HEK293 (cell line): ENCODE results near the gene PEAK3.
A peak's percentile ranks its signal among the peaks of the same experiment; 100 is the strongest.

ENCODE experiments used
- CTCF ChIA-PET: fragments of 350-600 bp; formaldehyde crosslinking; extraction: SDS; loops from one replicate; lab custom pipeline; 2021; ENCODE audit warnings: antibody characterized with exemption; lab: Yijun Ruan, JAX
- POLR2A ChIA-PET: fragments of 300-600 bp; formaldehyde crosslinking; extraction: SDS; loops from one replicate; lab custom pipeline; 2020; ENCODE audit warnings: antibody characterized with exemption, inconsistent platforms; lab: Yijun Ruan, JAX
- H3K27ac ChIP-seq: fragments of 200-500 bp; sonication (Bioruptor generic); 2 replicates; pipeline ENCODE4 v1.5.1; 2014; ENCODE audit warnings: low read depth, low read length, control low read depth, inconsistent platforms; ENCODE audit errors: extremely low read depth
- H3K36me3 ChIP-seq, 2 experiments: fragments of 200-500 bp in 1 of 2; sonication (Bioruptor generic) in 1 of 2; 1 replicate in 1 of 2; 2 replicates in 1 of 2; pipeline ENCODE4 v1.5.1; 2014 to 2017; ENCODE audit warnings: inconsistent platforms in 2 of 2, low read length in 2 of 2; ENCODE audit not compliant: control insufficient read depth in 2 of 2, insufficient read depth in 1 of 2
- H3K4me1 ChIP-seq: fragments of 200-500 bp; sonication (Bioruptor generic); 2 replicates; pipeline ENCODE4 v1.5.1; 2014; ENCODE audit warnings: mild to moderate bottlenecking, low read length, inconsistent platforms; ENCODE audit not compliant: control insufficient read depth, insufficient read depth
- H3K4me3 ChIP-seq: 2 replicates; pipeline ENCODE4 v1.5.1; 2011; ENCODE audit warnings: low read depth, mild to moderate bottlenecking, control low read depth, low read length, moderate library complexity
- H3K9me3 ChIP-seq: fragments of 200-500 bp; sonication (Bioruptor generic); 2 replicates; pipeline ENCODE4 v1.5.1; 2014; ENCODE audit warnings: low read depth, low read length, inconsistent platforms; ENCODE audit not compliant: control insufficient read depth, insufficient read depth
- GLIS1 ChIP-seq: fragments of 450-650 bp; formaldehyde crosslinking; IDR thresholded peaks from 2 replicates; pipeline ENCODE4 v1.5.1; 2016; ENCODE audit warnings: missing biosample characterization, missing genetic modification characterization
- HOXC10 ChIP-seq: sonication (generic); formaldehyde crosslinking; IDR thresholded peaks from 2 replicates; pipeline ENCODE4 v1.8.1; 2023; ENCODE audit warnings: mild to moderate bottlenecking, missing genetic modification reagents
- SCRT1 ChIP-seq: fragments of 450-650 bp; formaldehyde crosslinking; IDR thresholded peaks from 2 replicates; pipeline ENCODE4 v1.5.1; 2016; ENCODE audit warnings: missing biosample characterization, missing genetic modification characterization, borderline replicate concordance
- ZBTB10 ChIP-seq: fragments of 450-650 bp; formaldehyde crosslinking; IDR thresholded peaks from 2 replicates; pipeline ENCODE4 v1.5.1; 2016; ENCODE audit warnings: missing biosample characterization, missing genetic modification characterization
- ZBTB11 ChIP-seq: fragments of 450-650 bp; formaldehyde crosslinking; conservative IDR thresholded peaks from 2 replicates; pipeline ENCODE4 v1.5.1; 2016; ENCODE audit warnings: low read depth, missing biosample characterization, missing genetic modification characterization
- ZFP37 ChIP-seq: fragments of 450-650 bp; formaldehyde crosslinking; IDR thresholded peaks from 2 replicates; pipeline ENCODE4 v1.5.1; 2016; ENCODE audit warnings: missing biosample characterization, missing genetic modification characterization
- ZNF10 ChIP-seq: fragments of 450-650 bp; formaldehyde crosslinking; IDR thresholded peaks from 2 replicates; pipeline ENCODE4 v1.5.1; 2017; ENCODE audit warnings: missing biosample characterization, missing genetic modification characterization
- ZNF146 ChIP-seq: fragments of 450-650 bp; formaldehyde crosslinking; IDR thresholded peaks from 2 replicates; pipeline ENCODE4 v1.5.1; 2016; ENCODE audit warnings: missing biosample characterization, missing genetic modification characterization
- ZNF148 ChIP-seq: fragments of 450-650 bp; formaldehyde crosslinking; IDR thresholded peaks from 2 replicates; pipeline ENCODE4 v1.5.0; 2017; ENCODE audit warnings: missing biosample characterization, missing genetic modification characterization, borderline replicate concordance
- ZNF169 ChIP-seq: fragments of 450-650 bp; formaldehyde crosslinking; IDR thresholded peaks from 2 replicates; pipeline ENCODE4 v1.5.1; 2016; ENCODE audit warnings: missing biosample characterization, missing genetic modification characterization
- ZNF324 ChIP-seq: fragments of 450-650 bp; formaldehyde crosslinking; IDR thresholded peaks from 2 replicates; pipeline ENCODE4 v1.5.1; 2016; ENCODE audit warnings: missing biosample characterization, missing genetic modification characterization
- ZNF449 ChIP-seq: fragments of 450-650 bp; formaldehyde crosslinking; IDR thresholded peaks from 2 replicates; pipeline ENCODE4 v1.5.1; 2017; ENCODE audit warnings: missing biosample characterization, mild to moderate bottlenecking, missing genetic modification characterization, moderate library complexity
- ZNF473 ChIP-seq: fragments of 450-650 bp; formaldehyde crosslinking; IDR thresholded peaks from 2 replicates; pipeline ENCODE4 v1.5.1; 2017; ENCODE audit warnings: missing biosample characterization, missing genetic modification characterization
- ZNF560 ChIP-seq: fragments of 450-650 bp; formaldehyde crosslinking; IDR thresholded peaks from 2 replicates; pipeline ENCODE4 v1.5.1; 2017; ENCODE audit warnings: missing biosample characterization, missing genetic modification characterization, borderline replicate concordance
- ZNF610 ChIP-seq: fragments of 450-650 bp; formaldehyde crosslinking; IDR thresholded peaks from 2 replicates; pipeline ENCODE4 v1.5.1; 2016; ENCODE audit warnings: missing biosample characterization, missing genetic modification characterization, borderline replicate concordance
- ZNF664 ChIP-seq: fragments of 450-650 bp; formaldehyde crosslinking; IDR thresholded peaks from 2 replicates; pipeline ENCODE4 v1.5.1; 2016; ENCODE audit warnings: missing biosample characterization, missing genetic modification characterization

PEAK3 gene

GRCh38 chr19:2321565-2322283, 39.7 kb upstream of the PEAK3 start:
- ChIA-PET CTCF (interaction anchor here (1.8 kb wide), 1 partner anchor 48 kb away, joined by 5 read pairs; no protein-coding TSS in a partner anchor), POLR2A (no interaction called here)
- Histone ChIP-seq H3K4me3 (no peak overlapping the region), H3K36me3 (peaks cover 11 to 31% of the 10 kb centered on the region in 2 experiments; a peak in 2 of 3 replicates), H3K9me3 (no peaks in the 10 kb centered on the region), H3K27ac (no peak overlapping the region), H3K4me1 (no peaks in the 10 kb centered on the region)
- no peak for TF ChIP-seq ZNF169 (tag by site-specific recombination)
- TF ChIP-seq ZNF148 (tag by site-specific recombination) = no peak
- no peak for TF ChIP-seq ZNF449 (tag by site-specific recombination)
- TF ChIP-seq ZNF473 (tag by site-specific recombination) = no peak

- Histone ChIP-seq H3K4me3 (no peak overlapping the region), H3K4me1 (no peaks in the 10 kb centered on the region), H3K9me3 (no peaks in the 10 kb centered on the region), H3K27ac (no peak overlapping the region), H3K36me3 (peaks cover 11 to 26% of the 10 kb centered on the region in 2 experiments; a peak in 2 of 3 replicates)
- POLR2A ChIA-PET = no interaction called here
- TF ChIP-seq ZNF610 (no peak), ZBTB10 (tag by site-specific recombination) (peak; percentile 61; the same call in 1 of the 2 replicates)
- CTCF ChIA-PET = interaction anchor here (0.5 to 1.8 kb wide), 2 partner anchors 47 to 66 kb away, joined by 3 to 5 read pairs; no protein-coding TSS in a partner anchor
Observed at GRCh38 chr19:2320939-2321338, 39.0 kb upstream of the PEAK3 start.

GRCh38 chr19:2320049-2320448, 38.1 kb upstream of the PEAK3 start:
- H3K27ac ChIP-seq = no peak overlapping the region
- H3K9me3 ChIP-seq = no peaks in the 10 kb centered on the region
- ChIA-PET CTCF (interaction anchor here (1.8 kb wide), 1 partner anchor 46 kb away, joined by 5 read pairs; no protein-coding TSS in a partner anchor), POLR2A (no interaction called here)
- no peaks in the 10 kb centered on the region for H3K4me1 ChIP-seq
- no peak overlapping the region for H3K4me3 ChIP-seq
- H3K36me3 ChIP-seq = peaks cover 11 to 17% of the 10 kb centered on the region in 2 experiments; a peak in 2 of 3 replicates
- TF ChIP-seq ZNF324 (tag by site-specific recombination) (no peak), ZNF10 (tag by site-specific recombination) (no peak), GLIS1 (0 out of 2 replicates have a peak, but pooled peaks have one; percentile 0), ZBTB11 (tag by site-specific recombination) (0 out of 2 replicates have a peak, but pooled peaks have one; percentile 32), ZNF560 (tag by site-specific recombination) (no peak), ZFP37 (tag by site-specific recombination) (no peak), SCRT1 (tag by site-specific recombination) (no peak), HOXC10 (CRISPR knock-in tag) (no peak), ZNF664 (tag by site-specific recombination) (no peak), ZNF146 (tag by site-specific recombination) (no peak), ZBTB10 (tag by site-specific recombination) (no peak)
